GM12864 (cell line): ENCODE measurements around the gene LRRC23.
A peak's percentile ranks its signal among the peaks of the same experiment; 100 is the strongest.

Source experiments
- DNase-seq: peaks from one replicate; pipeline ENCODE4 v3.0.0-alpha.2; 2011; ENCODE audit warnings: low read depth
- H3K4me3 ChIP-seq: 2 replicates; pipeline ENCODE4 v1.5.1; 2011; ENCODE audit warnings: mild to moderate bottlenecking, low read depth, low read length, control low read depth
- TF ChIP-seq, protein P1 (sequence below): IDR thresholded peaks from 2 replicates; pipeline ENCODE4 v1.5.1; 2011; ENCODE audit warnings: low read depth, mild to moderate bottlenecking, moderate library complexity, low read length, control low read depth, inconsistent platforms; ENCODE audit errors: missing control alignments

LRRC23 gene, protein sequence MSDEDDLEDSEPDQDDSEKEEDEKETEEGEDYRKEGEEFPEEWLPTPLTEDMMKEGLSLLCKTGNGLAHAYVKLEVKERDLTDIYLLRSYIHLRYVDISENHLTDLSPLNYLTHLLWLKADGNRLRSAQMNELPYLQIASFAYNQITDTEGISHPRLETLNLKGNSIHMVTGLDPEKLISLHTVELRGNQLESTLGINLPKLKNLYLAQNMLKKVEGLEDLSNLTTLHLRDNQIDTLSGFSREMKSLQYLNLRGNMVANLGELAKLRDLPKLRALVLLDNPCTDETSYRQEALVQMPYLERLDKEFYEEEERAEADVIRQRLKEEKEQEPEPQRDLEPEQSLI

DNA sequence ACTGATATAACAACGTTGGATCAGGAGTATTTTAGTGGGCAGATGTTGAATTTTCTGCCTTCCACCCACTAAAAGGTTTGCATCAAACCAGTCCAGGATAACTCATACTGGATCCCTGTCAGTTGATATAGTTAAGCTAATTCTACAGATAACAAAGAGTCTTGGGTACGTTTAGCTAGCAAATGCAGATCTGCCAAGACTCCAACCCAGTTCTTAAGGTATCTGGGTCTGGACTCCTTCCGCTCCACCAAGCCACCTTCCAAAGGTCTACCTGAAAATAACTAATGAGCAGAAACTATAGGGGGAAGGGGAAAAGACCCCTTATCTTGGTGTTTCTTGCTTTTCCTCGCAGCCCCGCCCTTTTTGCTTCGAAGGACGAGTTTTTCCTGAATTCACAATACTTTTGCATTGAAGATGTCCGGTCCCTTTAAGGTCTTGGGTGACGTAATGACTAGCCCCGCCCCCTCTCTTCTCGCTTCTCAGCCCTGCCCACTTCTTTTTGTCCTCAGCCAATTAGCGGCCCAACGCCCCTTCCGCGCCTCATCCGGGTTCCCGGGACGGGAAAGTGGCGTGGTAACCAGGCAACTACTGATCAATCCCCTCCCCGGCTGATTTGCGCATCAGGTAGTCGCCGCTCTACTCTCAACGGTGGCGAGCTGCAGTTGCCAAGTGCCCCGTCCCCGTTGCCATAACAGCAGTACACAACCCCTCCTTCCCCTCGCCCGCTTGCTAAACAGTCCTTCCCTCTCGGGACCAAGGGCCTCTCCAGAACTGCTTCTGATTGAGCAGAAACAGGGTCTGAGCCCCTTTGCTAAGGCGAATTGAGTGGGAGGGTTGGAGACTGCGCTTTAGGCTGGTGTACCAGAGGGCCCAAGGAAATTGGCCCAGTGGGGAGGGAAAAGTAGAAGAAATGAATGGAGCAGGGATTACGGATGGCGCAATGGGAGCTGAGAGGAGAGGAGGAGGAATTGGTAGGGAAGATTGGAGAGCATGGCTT lies at the start of gene LRRC23:
Gene LRRC23 (plus strand): TSS at position 543 of the 997 bp plus-strand sequence. CDS start 812 bp downstream, outside the sequence.
- TF ChIP-seq, protein P1, sequence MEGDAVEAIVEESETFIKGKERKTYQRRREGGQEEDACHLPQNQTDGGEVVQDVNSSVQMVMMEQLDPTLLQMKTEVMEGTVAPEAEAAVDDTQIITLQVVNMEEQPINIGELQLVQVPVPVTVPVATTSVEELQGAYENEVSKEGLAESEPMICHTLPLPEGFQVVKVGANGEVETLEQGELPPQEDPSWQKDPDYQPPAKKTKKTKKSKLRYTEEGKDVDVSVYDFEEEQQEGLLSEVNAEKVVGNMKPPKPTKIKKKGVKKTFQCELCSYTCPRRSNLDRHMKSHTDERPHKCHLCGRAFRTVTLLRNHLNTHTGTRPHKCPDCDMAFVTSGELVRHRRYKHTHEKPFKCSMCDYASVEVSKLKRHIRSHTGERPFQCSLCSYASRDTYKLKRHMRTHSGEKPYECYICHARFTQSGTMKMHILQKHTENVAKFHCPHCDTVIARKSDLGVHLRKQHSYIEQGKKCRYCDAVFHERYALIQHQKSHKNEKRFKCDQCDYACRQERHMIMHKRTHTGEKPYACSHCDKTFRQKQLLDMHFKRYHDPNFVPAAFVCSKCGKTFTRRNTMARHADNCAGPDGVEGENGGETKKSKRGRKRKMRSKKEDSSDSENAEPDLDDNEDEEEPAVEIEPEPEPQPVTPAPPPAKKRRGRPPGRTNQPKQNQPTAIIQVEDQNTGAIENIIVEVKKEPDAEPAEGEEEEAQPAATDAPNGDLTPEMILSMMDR: no peak
- peak within 1 kb of the TSS; percentile 86 for H3K4me3 ChIP-seq
- peak; percentile 91 for DNase-seq

DNA sequence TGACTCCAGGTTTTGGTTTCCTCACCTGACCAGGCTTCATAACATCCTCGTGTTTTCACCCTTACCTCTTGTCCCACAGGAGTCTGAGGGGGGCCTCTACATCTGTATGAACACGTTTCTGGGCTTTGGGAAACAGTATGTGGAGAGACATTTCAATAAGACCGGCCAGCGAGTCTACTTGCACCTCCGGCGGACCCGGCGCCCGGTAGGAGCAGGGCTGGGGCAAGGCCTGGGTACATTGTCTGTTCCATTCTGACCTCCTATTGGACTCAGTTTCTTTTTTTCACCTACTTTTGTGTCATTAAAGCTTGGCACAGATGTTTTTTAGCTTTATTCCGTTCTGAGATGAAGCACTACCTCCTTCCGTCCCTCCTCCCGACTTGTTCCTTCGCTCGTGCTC lies 49.3 kb upstream of the LRRC23 start:
- TF ChIP-seq, protein P1: no peak
- DNase-seq: no peak
- H3K4me3 ChIP-seq: no peak overlapping the region

DNA sequence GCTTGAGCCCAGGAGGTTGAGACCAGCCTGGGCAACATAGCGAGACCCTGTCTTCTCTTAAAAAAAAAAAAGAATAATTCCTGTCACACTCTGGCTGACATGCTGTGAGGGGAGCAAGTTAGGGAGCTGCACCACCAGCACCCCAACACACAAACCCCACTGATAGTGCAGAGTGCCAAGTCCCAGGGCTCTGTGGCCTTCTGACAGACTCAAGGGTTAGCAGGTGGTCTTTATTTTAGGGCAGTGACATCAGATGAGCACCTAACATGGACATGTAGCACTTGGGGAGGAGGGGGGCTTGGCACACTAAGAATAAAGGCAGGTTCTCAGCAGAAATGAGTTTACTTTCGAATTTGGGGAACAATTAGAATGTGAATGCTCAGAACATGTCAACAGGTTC lies 45.8 kb upstream of the LRRC23 start:
- no peak for DNase-seq
- H3K4me3 ChIP-seq: no peak overlapping the region
- TF ChIP-seq, protein P1: no peak

DNA sequence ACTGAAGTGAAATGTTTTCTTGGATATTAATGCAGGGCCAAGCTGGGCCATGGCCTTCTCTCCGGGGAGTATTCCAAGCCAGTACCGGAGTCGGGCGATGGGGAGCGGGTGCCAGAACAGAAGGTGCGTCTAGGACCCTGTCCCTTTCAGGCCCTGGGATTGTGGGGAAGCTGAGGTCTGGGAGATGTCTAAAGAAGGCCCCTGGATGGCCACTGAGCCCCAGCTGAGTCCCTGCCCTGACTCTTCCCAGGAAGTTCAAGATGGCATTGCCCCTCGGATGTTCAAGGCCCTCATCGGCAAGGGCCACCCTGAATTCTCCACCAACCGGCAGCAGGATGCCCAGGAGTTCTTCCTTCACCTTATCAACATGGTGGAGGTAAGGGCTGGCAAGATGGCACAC lies 44.5 kb upstream of the LRRC23 start:
- TF ChIP-seq, protein P1: no peak
- DNase-seq: no peak
- no peak overlapping the region for H3K4me3 ChIP-seq

DNA sequence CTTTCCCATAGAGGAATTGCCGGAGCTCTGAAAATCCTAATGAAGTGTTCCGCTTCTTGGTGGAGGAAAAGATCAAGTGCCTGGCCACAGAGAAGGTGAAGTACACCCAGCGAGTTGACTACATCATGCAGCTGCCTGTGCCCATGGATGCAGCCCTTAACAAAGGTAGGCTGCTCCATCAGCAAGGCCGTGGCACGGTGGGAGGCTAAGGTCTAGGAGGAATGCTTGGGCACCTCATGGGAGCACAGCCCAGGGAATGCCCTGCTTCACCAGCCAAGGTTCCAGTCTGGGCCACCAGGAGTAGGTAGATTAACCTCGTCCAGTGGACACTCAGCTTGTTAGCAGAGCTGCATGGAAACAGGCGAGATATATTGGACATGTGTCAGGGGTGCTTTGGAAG lies 43.7 kb upstream of the LRRC23 start:
- DNase-seq: no peak
- no peak overlapping the region for H3K4me3 ChIP-seq
- TF ChIP-seq, protein P1: no peak

DNA sequence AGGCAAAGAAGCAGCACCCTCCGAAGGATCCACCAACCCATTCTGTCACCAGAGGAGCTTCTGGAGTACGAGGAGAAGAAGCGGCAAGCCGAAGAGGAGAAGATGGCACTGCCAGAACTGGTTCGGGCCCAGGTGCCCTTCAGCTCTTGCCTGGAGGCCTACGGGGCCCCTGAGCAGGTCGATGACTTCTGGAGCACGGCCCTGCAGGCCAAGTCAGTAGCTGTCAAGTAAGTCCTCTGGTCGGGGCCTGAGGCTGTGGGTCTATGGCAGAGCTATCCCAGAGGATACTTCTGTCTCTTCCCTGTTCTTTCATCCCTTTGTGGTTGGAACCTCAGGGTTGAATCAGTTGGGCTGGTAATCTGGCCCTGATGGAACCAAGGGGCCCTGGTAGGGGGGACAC lies 43.2 kb upstream of the LRRC23 start:
- H3K4me3 ChIP-seq: no peak overlapping the region
- no peak for DNase-seq
- TF ChIP-seq, protein P1: no peak
